GM18907 (cell line): ENCODE data around the gene TPP2.

Experiments used
- ATAC-seq: cut with Tn5 transposase; IDR thresholded peaks from one replicate; pipeline ENCODE4 v1.9.1; 2021; ENCODE audit warnings: mild to moderate bottlenecking, moderate library complexity; ENCODE audit not compliant: unreplicated experiment

Gene TPP2

GRCh38 chr13:102721800-102722231 lies 125.0 kb downstream of the TPP2 start:
- ATAC-seq, result no peak

- ATAC-seq, result no peak
Observed at GRCh38 chr13:102724923-102725322, 128.1 kb downstream of the TPP2 start.

- ATAC-seq, result no peak
Observed at GRCh38 chr13:102726430-102726829, 129.6 kb downstream of the TPP2 start.
